ENCODE results near the gene SLIT3.

SLIT3 gene

GRCh38 chr5:169018925-169019324 is 282.0 kb downstream of the SLIT3 start:
- Histone ChIP-seq H3K27ac (ENCODE audit: low read depth, low read length) (no peak overlapping the region), H3K4me1 (ENCODE audit: control insufficient read depth in 1 of 2, insufficient read depth in 2 of 2, low read length in 2 of 2) (no peaks in the 10 kb centered on the region), H3K27me3 (ENCODE audit: control insufficient read depth in 1 of 2, insufficient read depth in 2 of 2, low read length in 2 of 2) (no peaks in the 10 kb centered on the region), H3K9ac (ENCODE audit: low read depth in 1 of 2, low read length in 2 of 2) (no peak overlapping the region), H3K36me3 (ENCODE audit: control insufficient read depth in 1 of 2, insufficient read depth in 2 of 2, low read length in 2 of 2) (no peaks in the 10 kb centered on the region), H3K4me3 (ENCODE audit: low read depth in 1 of 2, low read length in 2 of 2) (no peak overlapping the region), H3K9me3 (ENCODE audit: control insufficient read depth in 1 of 2, low read length in 2 of 2) (no peaks in the 10 kb centered on the region)

- Histone ChIP-seq H3K27me3 (ENCODE audit: control insufficient read depth in 1 of 2, insufficient read depth in 2 of 2, low read length in 2 of 2) (no peaks in the 10 kb centered on the region), H3K4me3 (ENCODE audit: low read depth in 1 of 2, low read length in 2 of 2) (no peak overlapping the region), H3K9me3 (ENCODE audit: control insufficient read depth in 1 of 2, low read length in 2 of 2) (no peaks in the 10 kb centered on the region), H3K36me3 (ENCODE audit: control insufficient read depth in 1 of 2, insufficient read depth in 2 of 2, low read length in 2 of 2) (no peaks in the 10 kb centered on the region), H3K4me1 (ENCODE audit: control insufficient read depth in 1 of 2, insufficient read depth in 2 of 2, low read length in 2 of 2) (no peaks in the 10 kb centered on the region), H3K9ac (ENCODE audit: low read depth in 1 of 2, low read length in 2 of 2) (no peak overlapping the region), H3K27ac (ENCODE audit: low read depth, low read length) (no peak overlapping the region)
Observed at GRCh38 chr5:169015991-169016390, 284.9 kb downstream of the SLIT3 start.

- Histone ChIP-seq H3K27me3 (ENCODE audit: control insufficient read depth in 1 of 2, insufficient read depth in 2 of 2, low read length in 2 of 2) (no peaks in the 10 kb centered on the region), H3K9ac (ENCODE audit: low read depth in 1 of 2, low read length in 2 of 2) (no peak overlapping the region), H3K36me3 (ENCODE audit: control insufficient read depth in 1 of 2, insufficient read depth in 2 of 2, low read length in 2 of 2) (no peaks in the 10 kb centered on the region), H3K4me3 (ENCODE audit: low read depth in 1 of 2, low read length in 2 of 2) (no peak overlapping the region), H3K27ac (ENCODE audit: low read depth, low read length) (no peak overlapping the region), H3K9me3 (ENCODE audit: control insufficient read depth in 1 of 2, low read length in 2 of 2) (no peaks in the 10 kb centered on the region), H3K4me1 (ENCODE audit: control insufficient read depth in 1 of 2, insufficient read depth in 2 of 2, low read length in 2 of 2) (no peaks in the 10 kb centered on the region)
Observed at GRCh38 chr5:169013846-169014245, 287.1 kb downstream of the SLIT3 start.

GRCh38 chr5:169013208-169013728 is 287.7 kb downstream of the SLIT3 start:
- no peak overlapping the region for H3K27ac ChIP-seq (ENCODE audit: low read depth, low read length)
- no peaks in the 10 kb centered on the region for H3K36me3 ChIP-seq (ENCODE audit: control insufficient read depth in 1 of 2, insufficient read depth in 2 of 2, low read length in 2 of 2)
- no peaks in the 10 kb centered on the region for H3K27me3 ChIP-seq (ENCODE audit: control insufficient read depth in 1 of 2, insufficient read depth in 2 of 2, low read length in 2 of 2)
- no peaks in the 10 kb centered on the region for H3K4me1 ChIP-seq (ENCODE audit: control insufficient read depth in 1 of 2, insufficient read depth in 2 of 2, low read length in 2 of 2)
- H3K4me3 ChIP-seq (ENCODE audit: low read depth in 1 of 2, low read length in 2 of 2), result no peak overlapping the region
- H3K9me3 ChIP-seq (ENCODE audit: control insufficient read depth in 1 of 2, low read length in 2 of 2), result no peaks in the 10 kb centered on the region
- no peak overlapping the region for H3K9ac ChIP-seq (ENCODE audit: low read depth in 1 of 2, low read length in 2 of 2)

- Histone ChIP-seq H3K27me3 (ENCODE audit: control insufficient read depth in 1 of 2, insufficient read depth in 2 of 2, low read length in 2 of 2) (no peaks in the 10 kb centered on the region), H3K36me3 (ENCODE audit: control insufficient read depth in 1 of 2, insufficient read depth in 2 of 2, low read length in 2 of 2) (no peaks in the 10 kb centered on the region), H3K9me3 (ENCODE audit: control insufficient read depth in 1 of 2, low read length in 2 of 2) (no peaks in the 10 kb centered on the region), H3K27ac (ENCODE audit: low read depth, low read length) (no peak overlapping the region), H3K4me3 (ENCODE audit: low read depth in 1 of 2, low read length in 2 of 2) (no peak overlapping the region), H3K4me1 (ENCODE audit: control insufficient read depth in 1 of 2, insufficient read depth in 2 of 2, low read length in 2 of 2) (no peaks in the 10 kb centered on the region), H3K9ac (ENCODE audit: low read depth in 1 of 2, low read length in 2 of 2) (no peak overlapping the region)
Observed at GRCh38 chr5:169012450-169012849, 288.5 kb downstream of the SLIT3 start.

- Histone ChIP-seq H3K4me3 (ENCODE audit: low read depth in 1 of 2, low read length in 2 of 2) (no peak overlapping the region), H3K4me1 (ENCODE audit: control insufficient read depth in 1 of 2, insufficient read depth in 2 of 2, low read length in 2 of 2) (no peaks in the 10 kb centered on the region), H3K36me3 (ENCODE audit: control insufficient read depth in 1 of 2, insufficient read depth in 2 of 2, low read length in 2 of 2) (no peaks in the 10 kb centered on the region), H3K9ac (ENCODE audit: low read depth in 1 of 2, low read length in 2 of 2) (no peak overlapping the region), H3K27me3 (ENCODE audit: control insufficient read depth in 1 of 2, insufficient read depth in 2 of 2, low read length in 2 of 2) (no peaks in the 10 kb centered on the region), H3K9me3 (ENCODE audit: control insufficient read depth in 1 of 2, low read length in 2 of 2) (no peaks in the 10 kb centered on the region), H3K27ac (ENCODE audit: low read depth, low read length) (no peak overlapping the region)
Observed at GRCh38 chr5:169011451-169011850, 289.5 kb downstream of the SLIT3 start.

- Histone ChIP-seq H3K27ac (ENCODE audit: low read depth, low read length) (no peak overlapping the region), H3K4me1 (ENCODE audit: control insufficient read depth in 1 of 2, insufficient read depth in 2 of 2, low read length in 2 of 2) (no peaks in the 10 kb centered on the region), H3K36me3 (ENCODE audit: control insufficient read depth in 1 of 2, insufficient read depth in 2 of 2, low read length in 2 of 2) (no peaks in the 10 kb centered on the region), H3K4me3 (ENCODE audit: low read depth in 1 of 2, low read length in 2 of 2) (no peak overlapping the region), H3K27me3 (ENCODE audit: control insufficient read depth in 1 of 2, insufficient read depth in 2 of 2, low read length in 2 of 2) (no peaks in the 10 kb centered on the region), H3K9me3 (ENCODE audit: control insufficient read depth in 1 of 2, low read length in 2 of 2) (no peaks in the 10 kb centered on the region), H3K9ac (ENCODE audit: low read depth in 1 of 2, low read length in 2 of 2) (no peak overlapping the region)
Observed at GRCh38 chr5:169011009-169011408, 289.9 kb downstream of the SLIT3 start.

GRCh38 chr5:169009123-169009522 is 291.8 kb downstream of the SLIT3 start:
- Histone ChIP-seq H3K36me3 (ENCODE audit: control insufficient read depth in 1 of 2, insufficient read depth in 2 of 2, low read length in 2 of 2) (no peaks in the 10 kb centered on the region), H3K27ac (ENCODE audit: low read depth, low read length) (no peak overlapping the region), H3K9me3 (ENCODE audit: control insufficient read depth in 1 of 2, low read length in 2 of 2) (no peaks in the 10 kb centered on the region), H3K9ac (ENCODE audit: low read depth in 1 of 2, low read length in 2 of 2) (no peak overlapping the region), H3K27me3 (ENCODE audit: control insufficient read depth in 1 of 2, insufficient read depth in 2 of 2, low read length in 2 of 2) (no peaks in the 10 kb centered on the region), H3K4me1 (ENCODE audit: control insufficient read depth in 1 of 2, insufficient read depth in 2 of 2, low read length in 2 of 2) (no peaks in the 10 kb centered on the region), H3K4me3 (ENCODE audit: low read depth in 1 of 2, low read length in 2 of 2) (no peak overlapping the region)

GRCh38 chr5:169006842-169007790 is 293.8 kb downstream of the SLIT3 start:
- no peak overlapping the region for H3K27ac ChIP-seq (ENCODE audit: low read depth, low read length)
- no peak overlapping the region for H3K9ac ChIP-seq (ENCODE audit: low read depth in 1 of 2, low read length in 2 of 2)
- no peak overlapping the region for H3K4me3 ChIP-seq (ENCODE audit: low read depth in 1 of 2, low read length in 2 of 2)
- no peaks in the 10 kb centered on the region for H3K27me3 ChIP-seq (ENCODE audit: control insufficient read depth in 1 of 2, insufficient read depth in 2 of 2, low read length in 2 of 2)
- H3K9me3 ChIP-seq (ENCODE audit: control insufficient read depth in 1 of 2, low read length in 2 of 2), result no peaks in the 10 kb centered on the region
- no peaks in the 10 kb centered on the region for H3K4me1 ChIP-seq (ENCODE audit: control insufficient read depth in 1 of 2, insufficient read depth in 2 of 2, low read length in 2 of 2)
- no peaks in the 10 kb centered on the region for H3K36me3 ChIP-seq (ENCODE audit: control insufficient read depth in 1 of 2, insufficient read depth in 2 of 2, low read length in 2 of 2)

GRCh38 chr5:169004551-169004950 is 296.4 kb downstream of the SLIT3 start:
- no peaks in the 10 kb centered on the region for H3K9me3 ChIP-seq (ENCODE audit: control insufficient read depth in 1 of 2, low read length in 2 of 2)

More at GRCh38 chr5:169004551-169004950, 296.4 kb downstream of the SLIT3 start:
- H3K4me3 ChIP-seq (ENCODE audit: low read depth in 1 of 2, low read length in 2 of 2), result no peak overlapping the region
- H3K27me3 ChIP-seq (ENCODE audit: control insufficient read depth in 1 of 2, insufficient read depth in 2 of 2, low read length in 2 of 2), result no peaks in the 10 kb centered on the region
- no peak overlapping the region for H3K27ac ChIP-seq (ENCODE audit: low read depth, low read length)
- H3K4me1 ChIP-seq (ENCODE audit: control insufficient read depth in 1 of 2, insufficient read depth in 2 of 2, low read length in 2 of 2), result no peaks in the 10 kb centered on the region
- no peaks in the 10 kb centered on the region for H3K36me3 ChIP-seq (ENCODE audit: control insufficient read depth in 1 of 2, insufficient read depth in 2 of 2, low read length in 2 of 2)
- no peak overlapping the region for H3K9ac ChIP-seq (ENCODE audit: low read depth in 1 of 2, low read length in 2 of 2)
